K562 (cell line): ENCODE data around the gene SRRM5. TPM values are rescaled to one million over a fixed set of nuclear protein-coding genes. Genes with fewer than 3 reads are reported as not detected.

Experiments
- ATAC-seq: fragments of 200-7000 bp; cut with Tn5 transposase; 3 replicates; pipeline ENCODE4 v1.9.1; 2020; ENCODE audit warnings: moderate library complexity
- BruUV-seq: library from RNA; stranded (reverse); fragments of 400-500 nt; replicated peaks from 2 replicates; lab custom pipeline; 2021; lab: Mats Ljungman, UMichigan
- CTCF ChIA-PET: fragments of 300-600 bp; formaldehyde crosslinking; extraction: SDS; loops from one replicate; lab custom pipeline; 2021; ENCODE audit warnings: low intra/inter-chr PET ratio; lab: Yijun Ruan, JAX
- POLR2A ChIA-PET: fragments of 300-600, 350-650 bp; sonication (Branson Sonifier 250); formaldehyde crosslinking; extraction: SDS; loops from one replicate; lab custom pipeline; 2021; ENCODE audit warnings: antibody characterized with exemption, inconsistent platforms; lab: Yijun Ruan, JAX
- DNase-seq, 4 experiments: peaks; one replicate each; pipeline versions ENCODE4 v3.0.0 to v3.0.0-alpha.2; 2011 to 2018; ENCODE audit warnings: low spot score in 3 of 4, mixed read lengths in 3 of 4; ENCODE audit errors: extremely low read depth in 1 of 4
- FAIRE-seq: peaks from 2 replicates; lab custom pipeline; 2011; peaks lifted over from hg19 to GRCh38; lab: Jason Lieb, UNC
- H2AFZ ChIP-seq: 2 replicates; pipeline ENCODE4 v1.6.0; 2011; ENCODE audit warnings: low read depth, low read length, control low read depth, inconsistent platforms
- H3K27ac ChIP-seq: fragments of 200-600 bp; 3 replicates; pipeline ENCODE4 v1.8.0; 2011; ENCODE audit warnings: low read depth, mild to moderate bottlenecking, control low read depth, inconsistent platforms, low read length, moderate library complexity, mixed read lengths; ENCODE audit errors: extremely low read depth
- H3K27me3 ChIP-seq, 2 experiments: fragments of 300-600 bp in 1 of 2; 2 replicates in 1 of 2; 3 replicates in 1 of 2; pipeline versions ENCODE4 v1.6.0 to v1.8.0; 2011; ENCODE audit warnings: inconsistent platforms in 2 of 2, low read length in 2 of 2, mild to moderate bottlenecking in 1 of 2, mixed read lengths in 1 of 2, moderate library complexity in 1 of 2; ENCODE audit not compliant: control insufficient read depth in 2 of 2, insufficient read depth in 2 of 2
- H3K36me3 ChIP-seq: fragments of 300-600 bp; 3 replicates; pipeline ENCODE4 v1.8.0; 2011; ENCODE audit warnings: mild to moderate bottlenecking, low read length, inconsistent platforms; ENCODE audit not compliant: control insufficient read depth, insufficient read depth
- H3K4me1 ChIP-seq, 2 experiments: fragments of 200-600 bp in 1 of 2; replicated peaks in 1 of 2; 2 replicates in 1 of 2; 3 replicates in 1 of 2; pipeline versions ENCODE4 v1.5.1 to v1.8.0; 2011; ENCODE audit warnings: inconsistent platforms in 2 of 2, low read length in 2 of 2, mild to moderate bottlenecking in 1 of 2, mixed read lengths in 1 of 2, moderate library complexity in 1 of 2; ENCODE audit not compliant: control insufficient read depth in 2 of 2, insufficient read depth in 2 of 2
- H3K4me2 ChIP-seq: 2 replicates; pipeline ENCODE4 v1.6.1; 2011; ENCODE audit warnings: low read length, control low read depth, inconsistent platforms, mixed read lengths; ENCODE audit not compliant: insufficient read depth
- H3K4me3 ChIP-seq: fragments of 200-600 bp; sonication (generic), shearing (Covaris generic); 2 replicates; pipeline ENCODE4 v1.5.1; 2016; ENCODE audit warnings: control low read depth, inconsistent platforms
- H3K79me2 ChIP-seq: fragments of 200-600 bp; 3 replicates; pipeline ENCODE4 v1.8.0; 2011; ENCODE audit warnings: low read length, inconsistent platforms; ENCODE audit not compliant: control insufficient read depth, insufficient read depth
- H3K9ac ChIP-seq, 2 experiments: 2 replicates each; pipeline versions ENCODE4 v1.6.0 to v1.6.1; 2011; ENCODE audit warnings: low read depth in 2 of 2, low read length in 2 of 2, control low read depth in 1 of 2, inconsistent platforms in 1 of 2, mild to moderate bottlenecking in 1 of 2, mixed read lengths in 1 of 2; ENCODE audit not compliant: insufficient read depth in 1 of 2
- H3K9me1 ChIP-seq: one replicate; pipeline ENCODE4 v1.6.0; 2011; ENCODE audit warnings: inconsistent platforms, mild to moderate bottlenecking, low read length, moderate library complexity; ENCODE audit not compliant: control insufficient read depth, insufficient read depth
- H3K9me3 ChIP-seq: replicated peaks from 2 replicates; pipeline ENCODE4 v1.5.1; 2011; ENCODE audit warnings: low read depth, low read length, inconsistent platforms; ENCODE audit not compliant: control insufficient read depth, insufficient read depth
- H4K20me1 ChIP-seq: replicated peaks from 2 replicates; pipeline ENCODE4 v1.6.1; 2011; ENCODE audit warnings: low read length, inconsistent platforms, mixed read lengths; ENCODE audit not compliant: control insufficient read depth, insufficient read depth
- PRDM10 ChIP-seq: fragments of 450-650 bp; IDR thresholded peaks from 2 replicates; pipeline ENCODE4 v1.6.1; 2018; ENCODE audit not compliant: partially characterized antibody
- ZC3H11A ChIP-seq: IDR thresholded peaks from 2 replicates; pipeline ENCODE4 v1.6.1; 2012; ENCODE audit warnings: low read depth, low read length, improper control_type of control experiment
- WGBS: fragments of 100-300 bp; shearing (Covaris generic); methylation state at CpG from one replicate; pipeline ENCODE4 v1.1.6; 2016; ENCODE audit warnings: low coverage, mixed read lengths; ENCODE audit not compliant: insufficient coverage; ENCODE audit errors: missing lambda C conversion rate; 5-methylcytosine and 5-hydroxymethylcytosine counted together
- in situ Hi-C: fragments of 300-500 bp; cut with MboI; formaldehyde crosslinking; loops from 4 replicates; pipeline ENCODE4 v1.15.0; 2018; ENCODE audit warnings: inconsistent platforms, mixed read lengths
- intact Hi-C: fragments of 100-400 bp; cut with micrococcal nuclease; formaldehyde crosslinking; loops from 2 replicates; pipeline ENCODE4 v1.14.2; 2022
- polyA plus RNA-seq, 8 experiments: library from polyadenylated mRNA; depleted of rRNA in 4 of 8; stranded (reverse) in 5 of 8; unstranded in 3 of 8; fragments of >200 nt; fragmentation: Nextera tagmentation in 2 of 8; fragmentation: Illumina TruSeq in 1 of 8; extraction: Ambion mirVana in 2 of 8; extraction: Trizol in 1 of 8; gene quantifications; 2 replicates each; pipeline versions ENCODE4 v1.2.1 to v1.2.3, GENCODE V29; 2011 to 2014; ENCODE audit warnings: inconsistent platforms in 1 of 8, missing spikeins in 1 of 8
- total RNA-seq, 7 experiments: library from RNA; depleted of rRNA in 6 of 7; stranded (reverse); fragments of >200 nt in 6 of 7; fragmentation: Illumina TruSeq in 2 of 7; extraction: Trizol in 2 of 7; gene quantifications; 2 replicates each; pipeline versions ENCODE4 v1.2.1 to v1.2.3, GENCODE V29; 2011 to 2021; ENCODE audit warnings: low replicate concordance in 1 of 7

The SRRM5 gene
- total and polyA plus RNA-seq, 9 of the 15 experiments (the other 6 are each of a cell fraction or from before 2014, with no cell fraction given): 0.09 to 0.45 (median 0.18) TPM; not detected in 2

- Histone ChIP-seq H3K9me1 (no peaks in the 10 kb centered on the region), H3K27me3 (no peaks in the 10 kb centered on the region; a peak in 1 of 5 replicates), H4K20me1 (no peaks in the 10 kb centered on the region), H3K4me1 (peaks cover 15 to 29% of the 10 kb centered on the region in 2 experiments; a peak in 4 of 5 replicates), H3K27ac (no peak overlapping the region), H3K4me2 (no peak overlapping the region), H3K79me2 (peaks cover 12% of the 10 kb centered on the region), H3K36me3 (no peaks in the 10 kb centered on the region), H2AFZ (no peak overlapping the region), H3K9me3 (no peaks in the 10 kb centered on the region), H3K4me3 (no peak overlapping the region), H3K9ac (no peak overlapping the region)
- FAIRE-seq (no peak), DNase-seq (no peak), ATAC-seq (no peak)
- ChIA-PET POLR2A (interaction anchor here (0.9 kb wide), 1 partner anchor 86 kb away, joined by 5 read pairs; no protein-coding TSS in a partner anchor), CTCF (no interaction called here)
- TF ChIP-seq PRDM10: peak; percentile 64
- TF ChIP-seq ZC3H11A: no peak
- WGBS: 52% methylated on average over 3 of the region's 3 CpGs
- in situ Hi-C loops: no loop called here
- no TSS peak for BruUV-seq
- intact Hi-C loops: no loop called here
Observed at GRCh38 chr19:43578787-43579186, 33.1 kb upstream of the SRRM5 start.
